Adipocyte (in vitro differentiated cells): Measurements from ENCODE around the gene RALGAPA1.

ENCODE experiments used
- DNase-seq: peaks from one replicate; pipeline ENCODE4 v3.0.0-alpha.2; 2015; ENCODE audit warnings: low read depth
- H3K27me3 ChIP-seq: replicated peaks from 2 replicates; pipeline ENCODE4 v1.7.0; 2013; ENCODE audit warnings: mild to moderate bottlenecking, low read length, moderate library complexity; ENCODE audit not compliant: control insufficient read depth, insufficient read depth
- H3K36me3 ChIP-seq: 2 replicates; pipeline ENCODE4 v1.7.0; 2013; ENCODE audit warnings: low read length, mild to moderate bottlenecking, moderate library complexity; ENCODE audit not compliant: control insufficient read depth, insufficient read depth, severe bottlenecking
- H3K4me1 ChIP-seq: 2 replicates; pipeline ENCODE4 v1.7.0; 2013; ENCODE audit warnings: mild to moderate bottlenecking, low read length, moderate library complexity; ENCODE audit not compliant: control insufficient read depth, insufficient read depth
- H3K4me3 ChIP-seq: 2 replicates; pipeline ENCODE4 v1.7.0; 2013; ENCODE audit warnings: mild to moderate bottlenecking, low read length, moderate library complexity
- H3K9ac ChIP-seq: 2 replicates; pipeline ENCODE4 v1.7.0; 2013; ENCODE audit warnings: mild to moderate bottlenecking, low read length, moderate library complexity
- H3K9me3 ChIP-seq: 2 replicates; pipeline ENCODE4 v1.7.0; 2013; ENCODE audit warnings: mild to moderate bottlenecking, low read length, moderate library complexity; ENCODE audit not compliant: control insufficient read depth

The RALGAPA1 gene

GRCh38 chr14:35819591-35820540, 10.8 kb upstream of the RALGAPA1 start:
- H3K27me3 ChIP-seq: no peaks in the 10 kb centered on the region
- no peaks in the 10 kb centered on the region for H3K9me3 ChIP-seq
- DNase-seq: no peak
- no peaks in the 10 kb centered on the region for H3K36me3 ChIP-seq
- no peak overlapping the region for H3K9ac ChIP-seq
- no peaks in the 10 kb centered on the region for H3K4me1 ChIP-seq
- no peak overlapping the region for H3K4me3 ChIP-seq

DNA sequence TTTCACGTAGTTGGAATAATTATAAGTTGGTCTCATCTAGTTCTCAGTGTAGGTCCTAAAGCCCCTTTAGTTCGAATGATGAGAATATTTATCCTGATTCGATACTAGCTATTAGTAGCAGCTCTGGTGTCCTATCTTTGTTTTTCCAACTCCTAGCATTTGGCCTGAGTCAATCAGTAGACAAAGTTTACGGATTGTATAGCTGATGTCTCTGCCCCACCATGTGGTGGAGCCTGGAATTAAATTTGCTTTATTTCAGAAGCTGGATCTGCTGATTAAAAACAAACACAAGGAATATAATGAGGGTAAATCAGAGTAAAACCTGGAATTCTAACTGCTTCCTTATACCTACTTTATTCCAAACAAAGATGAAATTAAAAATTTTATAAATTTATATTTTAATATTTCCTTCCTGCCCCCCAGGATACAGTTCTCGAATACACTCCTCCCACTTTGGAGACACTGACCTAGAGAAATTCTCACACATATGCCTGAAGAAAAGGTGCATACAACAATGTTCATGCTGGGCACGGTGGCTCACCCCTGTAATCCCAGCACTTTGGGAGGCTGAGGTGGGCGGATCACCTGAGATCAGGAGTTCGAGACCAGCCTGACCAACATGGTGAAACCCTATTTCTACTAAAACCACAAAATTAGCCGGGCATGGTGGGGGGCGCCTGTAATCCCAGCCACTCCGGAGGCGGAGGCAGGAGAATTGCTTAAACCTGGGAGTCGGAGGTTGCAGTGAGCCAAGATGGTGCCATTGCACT, 9.4 kb upstream of the RALGAPA1 start:
- Histone ChIP-seq H3K27me3 (no peaks in the 10 kb centered on the region), H3K4me1 (no peaks in the 10 kb centered on the region), H3K36me3 (no peaks in the 10 kb centered on the region), H3K9me3 (no peaks in the 10 kb centered on the region), H3K4me3 (no peak overlapping the region), H3K9ac (no peak overlapping the region)
- peak; percentile 78 for DNase-seq

DNA sequence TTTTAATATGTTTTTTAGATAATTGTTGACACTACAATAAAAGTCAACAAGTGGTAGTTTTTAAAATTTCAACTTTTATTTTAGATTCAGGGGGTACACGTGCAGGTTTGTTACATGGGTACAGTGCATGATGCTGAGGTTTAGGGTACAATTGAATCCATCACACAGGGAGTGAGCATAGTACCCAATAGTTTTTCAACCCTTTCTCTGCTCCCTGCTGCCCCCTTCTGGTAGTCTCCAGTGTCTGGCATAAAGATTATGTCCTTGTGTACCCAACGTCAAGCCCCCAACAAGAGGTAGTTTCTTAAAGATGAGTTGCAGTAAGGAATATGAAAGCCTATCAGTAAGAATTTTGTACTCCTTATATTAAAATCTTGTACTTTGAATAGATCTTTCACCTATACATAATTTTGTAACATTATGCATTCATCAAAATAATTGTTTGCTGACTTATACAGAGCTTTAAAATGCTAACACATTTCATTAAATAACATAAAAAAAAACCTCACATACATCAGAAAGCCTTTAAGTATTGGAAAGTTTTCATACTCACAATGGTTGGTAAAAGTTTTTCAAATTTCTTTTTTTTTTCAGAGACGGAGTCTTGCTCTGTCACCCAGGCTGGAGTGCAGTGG, 5.4 kb upstream of the RALGAPA1 start:
- peak; percentile 78 for DNase-seq
- Histone ChIP-seq H3K9me3 (no peaks in the 10 kb centered on the region), H3K4me3 (no peak overlapping the region), H3K27me3 (no peaks in the 10 kb centered on the region), H3K36me3 (no peaks in the 10 kb centered on the region), H3K9ac (no peak overlapping the region), H3K4me1 (no peaks in the 10 kb centered on the region)

- H3K4me1 ChIP-seq: peaks cover 18% of the 10 kb centered on the region
- H3K9me3 ChIP-seq: no peaks in the 10 kb centered on the region
- no peaks in the 10 kb centered on the region for H3K27me3 ChIP-seq
- no peaks in the 10 kb centered on the region for H3K36me3 ChIP-seq
- no peak for DNase-seq
- no peak overlapping the region for H3K4me3 ChIP-seq
- no peak overlapping the region for H3K9ac ChIP-seq
These were observed 1.9 kb upstream of the RALGAPA1 start for GRCh38 chr14:35810963-35811362.

- Histone ChIP-seq H3K9ac (no peak overlapping the region), H3K9me3 (no peaks in the 10 kb centered on the region), H3K4me3 (peak overlapping the region; percentile 85), H3K36me3 (no peaks in the 10 kb centered on the region), H3K27me3 (no peaks in the 10 kb centered on the region), H3K4me1 (peaks cover 18% of the 10 kb centered on the region)
- no peak for DNase-seq
These were observed 502 bp upstream of the RALGAPA1 start for GRCh38 chr14:35809597-35809996.

GRCh38 chr14:35808076-35808637, 938 bp downstream of the RALGAPA1 start:
- H3K36me3 ChIP-seq: no peaks in the 10 kb centered on the region
- no peaks in the 10 kb centered on the region for H3K27me3 ChIP-seq
- no peaks in the 10 kb centered on the region for H3K9me3 ChIP-seq
- H3K4me3 ChIP-seq: peak overlapping the region; percentile 85
- peak overlapping the region; percentile 84 for H3K9ac ChIP-seq
- DNase-seq: peak; percentile 74
- peaks cover 20% of the 10 kb centered on the region for H3K4me1 ChIP-seq

GRCh38 chr14:35807131-35807961, 1.7 kb downstream of the RALGAPA1 start:
- H3K9ac ChIP-seq: peak overlapping the region; percentile 84
- H3K4me1 ChIP-seq: peaks cover 21% of the 10 kb centered on the region
- H3K27me3 ChIP-seq: no peaks in the 10 kb centered on the region
- no peaks in the 10 kb centered on the region for H3K9me3 ChIP-seq
- no peaks in the 10 kb centered on the region for H3K36me3 ChIP-seq
- peak; percentile 14 for DNase-seq
- H3K4me3 ChIP-seq: peak overlapping the region; percentile 85

- Histone ChIP-seq H3K4me3 (no peak overlapping the region), H3K9me3 (no peaks in the 10 kb centered on the region)
These were observed 2.8 kb downstream of the RALGAPA1 start for GRCh38 chr14:35806006-35806907.

DNA sequence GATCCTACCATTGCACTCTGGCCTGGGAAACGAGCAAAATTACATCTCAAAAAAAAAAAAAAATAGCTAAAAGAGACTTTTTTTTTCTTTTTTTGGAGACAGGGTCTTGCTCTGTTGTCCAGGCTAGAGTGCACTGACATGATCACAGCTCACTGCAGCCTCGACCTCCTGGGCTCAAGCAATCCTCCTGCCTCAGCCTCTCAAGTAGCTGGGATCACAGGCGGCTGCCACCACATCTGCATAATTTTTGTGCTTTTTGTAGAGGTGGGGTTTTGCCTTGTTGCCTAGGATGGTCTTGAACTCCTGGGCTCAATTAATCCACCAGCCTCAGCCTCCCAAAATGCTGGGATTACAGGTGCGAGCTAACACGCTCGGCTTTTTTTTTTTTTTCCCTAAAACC, 11.3 kb downstream of the RALGAPA1 start:
- no peak overlapping the region for H3K4me3 ChIP-seq
- no peak for DNase-seq
- no peaks in the 10 kb centered on the region for H3K36me3 ChIP-seq
- H3K27me3 ChIP-seq: no peaks in the 10 kb centered on the region
- H3K9ac ChIP-seq: no peak overlapping the region
- H3K9me3 ChIP-seq: no peaks in the 10 kb centered on the region
- no peaks in the 10 kb centered on the region for H3K4me1 ChIP-seq

More at GRCh38 chr14:35806006-35806907, 2.8 kb downstream of the RALGAPA1 start:
- no peaks in the 10 kb centered on the region for H3K36me3 ChIP-seq
- peaks cover 21% of the 10 kb centered on the region for H3K4me1 ChIP-seq
- DNase-seq: no peak
- no peaks in the 10 kb centered on the region for H3K27me3 ChIP-seq
- no peak overlapping the region for H3K9ac ChIP-seq

GRCh38 chr14:35789651-35790050, 19.4 kb downstream of the RALGAPA1 start:
- no peaks in the 10 kb centered on the region for H3K4me1 ChIP-seq
- no peak overlapping the region for H3K4me3 ChIP-seq
- no peak overlapping the region for H3K9ac ChIP-seq
- DNase-seq: no peak
- H3K27me3 ChIP-seq: no peaks in the 10 kb centered on the region
- no peaks in the 10 kb centered on the region for H3K36me3 ChIP-seq
- no peaks in the 10 kb centered on the region for H3K9me3 ChIP-seq
